Trophoblast cell (in vitro differentiated cells and primary cell): ENCODE results near the gene SSH2.

Source experiments
- DNase-seq, 2 donors: peaks; one replicate each; pipeline ENCODE4 v3.0.0-alpha.2; 2016
- H2AFZ ChIP-seq: 2 replicates; pipeline ENCODE4 v1.6.1; 2013; ENCODE audit warnings: low read length, moderate library complexity, mild to moderate bottlenecking; ENCODE audit not compliant: insufficient read depth, poor library complexity
- H2AK5ac ChIP-seq: 2 replicates; pipeline ENCODE4 v1.6.1; 2013; ENCODE audit warnings: mild to moderate bottlenecking, low read length
- H2BK120ac ChIP-seq: 2 replicates; pipeline ENCODE4 v1.6.1; 2013; ENCODE audit warnings: low read length, mild to moderate bottlenecking, moderate library complexity; ENCODE audit not compliant: insufficient read depth, poor library complexity
- H2BK12ac ChIP-seq: 2 replicates; pipeline ENCODE4 v1.6.1; 2013; ENCODE audit warnings: mild to moderate bottlenecking, low read length, moderate library complexity
- H2BK5ac ChIP-seq: 2 replicates; pipeline ENCODE4 v1.6.1; 2013; ENCODE audit warnings: low read length, low read depth, moderate library complexity, mild to moderate bottlenecking; ENCODE audit not compliant: poor library complexity
- H3K14ac ChIP-seq: 2 replicates; pipeline ENCODE4 v1.6.1; 2013; ENCODE audit warnings: mild to moderate bottlenecking, low read length
- H3K18ac ChIP-seq: 2 replicates; pipeline ENCODE4 v1.6.1; 2013; ENCODE audit warnings: mild to moderate bottlenecking, low read length
- H3K23ac ChIP-seq: 2 replicates; pipeline ENCODE4 v1.6.1; 2013; ENCODE audit warnings: low read length
- H3K27ac ChIP-seq: 2 replicates; pipeline ENCODE4 v1.5.1; 2013; ENCODE audit warnings: low read depth, mild to moderate bottlenecking, inconsistent platforms, low read length, moderate library complexity
- H3K27me3 ChIP-seq: 2 replicates; pipeline ENCODE4 v1.6.1; 2013; ENCODE audit warnings: inconsistent platforms, mild to moderate bottlenecking, low read length, moderate library complexity; ENCODE audit not compliant: insufficient read depth
- H3K36me3 ChIP-seq, 2 experiments: 1 replicate in 1 of 2; 2 replicates in 1 of 2; pipeline ENCODE4 v1.6.1; 2013; ENCODE audit warnings: low read length in 2 of 2, mild to moderate bottlenecking in 2 of 2, moderate library complexity in 1 of 2; ENCODE audit not compliant: insufficient read depth in 2 of 2, control insufficient read depth in 1 of 2
- H3K4ac ChIP-seq: 2 replicates; pipeline ENCODE4 v1.6.1; 2013; ENCODE audit warnings: low read depth, mild to moderate bottlenecking, low read length, moderate library complexity
- H3K4me1 ChIP-seq, 2 experiments: 1 replicate in 1 of 2; 2 replicates in 1 of 2; pipeline ENCODE4 v1.6.1; 2013; ENCODE audit warnings: low read length in 2 of 2, mild to moderate bottlenecking in 2 of 2, moderate library complexity in 1 of 2; ENCODE audit not compliant: insufficient read depth in 2 of 2, control insufficient read depth in 1 of 2
- H3K4me2 ChIP-seq: 2 replicates; pipeline ENCODE4 v1.6.1; 2013; ENCODE audit warnings: inconsistent platforms, mild to moderate bottlenecking, low read length, moderate library complexity
- H3K4me3 ChIP-seq: 2 replicates; pipeline ENCODE4 v1.5.1; 2013; ENCODE audit warnings: mild to moderate bottlenecking, low read depth, low read length, inconsistent platforms
- H3K79me1 ChIP-seq: one replicate; pipeline ENCODE4 v1.6.1; 2013; ENCODE audit warnings: low read length
- H3K79me2 ChIP-seq: 2 replicates; pipeline ENCODE4 v1.6.1; 2013; ENCODE audit warnings: low read length, mild to moderate bottlenecking; ENCODE audit not compliant: control insufficient read depth, insufficient read depth, poor library complexity
- H3K9ac ChIP-seq: 2 replicates; pipeline ENCODE4 v1.6.1; 2013; ENCODE audit warnings: mild to moderate bottlenecking, low read length
- H3K9me3 ChIP-seq: 2 replicates; pipeline ENCODE4 v1.6.1; 2013; ENCODE audit warnings: low read depth, mild to moderate bottlenecking, control low read depth, inconsistent platforms, low read length; ENCODE audit not compliant: insufficient read depth
- H4K12ac ChIP-seq: 2 replicates; pipeline ENCODE4 v1.6.1; 2013; ENCODE audit warnings: low read depth, mild to moderate bottlenecking, low read length, moderate library complexity
- H4K8ac ChIP-seq: 2 replicates; pipeline ENCODE4 v1.6.1; 2013; ENCODE audit warnings: low read depth, mild to moderate bottlenecking, low read length, moderate library complexity
- H4K91ac ChIP-seq: one replicate; pipeline ENCODE4 v1.6.1; 2013; ENCODE audit warnings: low read depth, mild to moderate bottlenecking, low read length, moderate library complexity
- WGBS: extraction: QIAGEN DNeasy Blood & Tissue Kit; methylation state at CpG from one replicate; pipeline ENCODE4 v1.1.7; 2013; ENCODE audit warnings: missing lambda C conversion rate; ENCODE audit not compliant: insufficient read length, insufficient coverage; ENCODE audit errors: extremely low coverage; 5-methylcytosine and 5-hydroxymethylcytosine counted together

SSH2 gene

DNA sequence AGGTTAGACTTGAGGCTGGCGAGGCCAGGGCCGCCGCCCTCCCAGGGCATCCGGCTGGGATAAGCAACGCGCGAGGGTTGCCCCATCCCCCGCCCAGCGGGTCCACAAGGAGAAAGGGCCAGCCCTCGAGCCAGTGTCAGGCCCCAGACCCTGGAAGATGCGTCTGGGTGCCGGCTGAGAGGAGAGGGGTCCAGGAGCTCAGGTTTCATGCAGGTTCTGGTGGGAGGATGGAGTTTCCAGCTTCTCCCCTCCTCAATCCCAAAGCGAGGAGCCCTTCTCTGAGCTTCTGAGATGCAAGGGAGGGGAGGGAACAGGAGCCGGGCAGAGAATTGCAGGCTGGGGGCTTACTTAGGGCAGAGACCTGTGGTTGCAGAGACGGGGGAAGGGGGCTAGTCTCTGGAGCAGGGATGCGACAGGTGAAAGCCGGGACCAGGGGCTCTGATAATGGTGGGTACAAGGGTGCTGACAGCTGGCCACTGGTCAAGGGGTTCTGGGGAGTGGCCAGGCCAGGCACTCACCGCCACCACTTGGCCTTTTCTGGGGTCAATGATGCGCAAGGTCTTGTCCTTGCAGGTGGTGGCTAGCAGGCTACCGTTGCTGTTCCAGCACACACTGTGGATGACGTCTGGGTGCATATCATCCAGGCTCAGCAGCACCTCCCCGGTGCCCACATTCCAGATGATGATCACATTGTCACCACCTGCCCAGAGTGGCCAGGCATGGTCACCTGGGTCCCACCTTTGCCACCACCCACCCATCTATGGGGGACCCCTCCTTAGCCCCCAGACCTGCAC lies 311.6 kb downstream of the SSH2 start:
- Histone ChIP-seq H3K27me3 (peaks cover 16% of the 10 kb centered on the region), H3K79me2 (peaks cover 3% of the 10 kb centered on the region), H4K8ac (no peak overlapping the region), H3K27ac (no peak overlapping the region), H3K23ac (no peak overlapping the region), H2BK120ac (no peak overlapping the region), H4K91ac (no peak overlapping the region), H3K18ac (no peak overlapping the region), H2BK5ac (no peak overlapping the region), H4K12ac (no peak overlapping the region), H2AK5ac (peak overlapping the region; percentile 7), H3K9me3 (peaks cover 5% of the 10 kb centered on the region), H3K4me1 (peaks cover 45 to 61% of the 10 kb centered on the region in 2 experiments), H2AFZ (peak overlapping the region; percentile 46), H3K9ac (no peak overlapping the region), H3K14ac (no peak overlapping the region), H3K4me2 (peak overlapping the region; percentile 63), H3K36me3 (no peaks in the 10 kb centered on the region), H3K4ac (no peak overlapping the region), H3K79me1 (peaks cover 17% of the 10 kb centered on the region), H3K4me3 (no peak overlapping the region), H2BK12ac (peak overlapping the region; percentile 38)
- no CpG with 5 or more reads among the region's 22 CpGs for WGBS
- DNase-seq = no peak

DNA sequence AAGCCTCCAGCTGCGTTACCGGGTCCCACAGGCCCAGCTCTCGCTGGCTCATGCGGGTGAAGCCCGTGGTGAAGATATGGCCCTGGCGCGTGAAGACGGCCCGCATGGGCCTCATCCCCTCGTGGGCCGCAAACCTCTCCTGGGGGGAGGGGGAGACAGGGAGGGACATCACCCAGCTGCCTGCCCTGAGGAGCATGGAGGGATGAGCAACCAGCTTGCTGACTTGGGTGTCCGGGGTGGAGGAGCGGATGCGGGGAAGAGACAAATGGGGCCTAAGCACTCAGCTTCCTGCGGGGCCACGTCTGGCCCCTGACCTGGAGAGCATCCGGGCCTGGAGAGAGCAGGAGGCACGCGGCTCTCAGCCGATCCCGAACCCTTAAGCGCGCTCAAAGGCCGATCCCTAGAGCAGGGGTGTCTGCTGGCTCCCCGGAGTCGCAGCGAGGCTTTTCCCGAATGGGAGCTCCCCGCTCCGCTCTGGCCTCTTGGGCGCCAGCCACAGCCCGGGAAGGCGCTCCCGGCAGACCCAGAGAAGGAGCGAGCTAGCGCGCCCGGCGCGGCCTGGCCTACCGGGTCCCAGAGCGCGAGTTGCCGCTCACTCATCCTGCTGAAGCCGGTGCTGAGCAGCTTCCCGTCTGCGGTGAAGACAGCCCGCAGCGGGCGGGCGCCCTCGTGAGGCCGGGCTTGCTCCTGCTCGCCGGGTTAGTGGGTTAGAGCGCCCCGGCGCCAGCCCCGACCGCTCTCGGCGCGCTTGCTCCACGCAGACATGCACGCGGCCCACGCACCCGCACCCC lies 312.4 kb downstream of the SSH2 start:
- peak overlapping the region; percentile 63 for H3K4me2 ChIP-seq
- H3K9me3 ChIP-seq = peaks cover 9% of the 10 kb centered on the region
- peak overlapping the region; percentile 21 for H4K91ac ChIP-seq
- no peak overlapping the region for H3K18ac ChIP-seq
- H3K36me3 ChIP-seq = no peaks in the 10 kb centered on the region
- H2BK120ac ChIP-seq = peak overlapping the region; percentile 7
- H2BK5ac ChIP-seq = no peak overlapping the region
- peak overlapping the region; percentile 20 for H3K4me3 ChIP-seq
- H4K8ac ChIP-seq = peak overlapping the region; percentile 3
- H2AFZ ChIP-seq = peak overlapping the region; percentile 47
- no CpG with 5 or more reads among the region's 68 CpGs for WGBS
- H3K9ac ChIP-seq = no peak overlapping the region
- peak overlapping the region; percentile 47 for H4K12ac ChIP-seq
- DNase-seq = peak; percentile 78
- peaks cover 3% of the 10 kb centered on the region for H3K79me2 ChIP-seq
- H3K27me3 ChIP-seq = peaks cover 16% of the 10 kb centered on the region
- H3K23ac ChIP-seq = no peak overlapping the region
- H3K79me1 ChIP-seq = peaks cover 12% of the 10 kb centered on the region
- peak overlapping the region; percentile 38 for H2BK12ac ChIP-seq
- peak overlapping the region; percentile 44 for H3K14ac ChIP-seq
- H2AK5ac ChIP-seq = no peak overlapping the region
- no peak overlapping the region for H3K27ac ChIP-seq
- H3K4ac ChIP-seq = no peak overlapping the region
- H3K4me1 ChIP-seq = peaks cover 40 to 58% of the 10 kb centered on the region in 2 experiments

DNA sequence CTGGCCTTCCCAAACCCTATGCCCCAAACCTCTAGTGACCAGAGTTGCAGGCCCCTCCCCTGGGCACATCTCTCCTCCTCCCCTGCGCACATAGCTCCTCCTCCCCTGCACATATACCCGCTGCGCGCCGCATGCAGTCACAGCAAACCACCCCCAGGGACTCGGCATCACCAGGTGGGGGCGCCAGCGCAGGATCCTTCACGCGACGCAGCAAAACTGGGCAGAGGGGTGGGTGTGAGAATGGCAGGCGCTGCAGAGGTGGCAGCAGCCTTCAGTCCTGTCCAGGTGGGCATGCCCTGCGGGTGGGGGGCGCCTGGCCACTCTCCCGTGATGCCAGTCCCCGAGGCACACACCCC lies 312.9 kb downstream of the SSH2 start:
- Histone ChIP-seq H3K36me3 (no peaks in the 10 kb centered on the region), H3K79me1 (peaks cover 8% of the 10 kb centered on the region), H3K4ac (no peak overlapping the region), H2BK5ac (no peak overlapping the region), H3K14ac (no peak overlapping the region), H3K27ac (no peak overlapping the region), H2AK5ac (no peak overlapping the region), H4K12ac (no peak overlapping the region), H3K4me3 (peak overlapping the region; percentile 20), H2BK120ac (no peak overlapping the region), H3K18ac (no peak overlapping the region), H3K4me2 (peak overlapping the region; percentile 63), H3K9me3 (peaks cover 13% of the 10 kb centered on the region), H2BK12ac (no peak overlapping the region), H3K9ac (no peak overlapping the region), H3K79me2 (no peaks in the 10 kb centered on the region), H3K23ac (no peak overlapping the region), H2AFZ (no peak overlapping the region), H4K91ac (no peak overlapping the region), H3K27me3 (peaks cover 16% of the 10 kb centered on the region), H4K8ac (no peak overlapping the region), H3K4me1 (peaks cover 40 to 53% of the 10 kb centered on the region in 2 experiments)
- DNase-seq = peak; percentile 76 to 85
- no CpG with 5 or more reads among the region's 16 CpGs for WGBS

DNA sequence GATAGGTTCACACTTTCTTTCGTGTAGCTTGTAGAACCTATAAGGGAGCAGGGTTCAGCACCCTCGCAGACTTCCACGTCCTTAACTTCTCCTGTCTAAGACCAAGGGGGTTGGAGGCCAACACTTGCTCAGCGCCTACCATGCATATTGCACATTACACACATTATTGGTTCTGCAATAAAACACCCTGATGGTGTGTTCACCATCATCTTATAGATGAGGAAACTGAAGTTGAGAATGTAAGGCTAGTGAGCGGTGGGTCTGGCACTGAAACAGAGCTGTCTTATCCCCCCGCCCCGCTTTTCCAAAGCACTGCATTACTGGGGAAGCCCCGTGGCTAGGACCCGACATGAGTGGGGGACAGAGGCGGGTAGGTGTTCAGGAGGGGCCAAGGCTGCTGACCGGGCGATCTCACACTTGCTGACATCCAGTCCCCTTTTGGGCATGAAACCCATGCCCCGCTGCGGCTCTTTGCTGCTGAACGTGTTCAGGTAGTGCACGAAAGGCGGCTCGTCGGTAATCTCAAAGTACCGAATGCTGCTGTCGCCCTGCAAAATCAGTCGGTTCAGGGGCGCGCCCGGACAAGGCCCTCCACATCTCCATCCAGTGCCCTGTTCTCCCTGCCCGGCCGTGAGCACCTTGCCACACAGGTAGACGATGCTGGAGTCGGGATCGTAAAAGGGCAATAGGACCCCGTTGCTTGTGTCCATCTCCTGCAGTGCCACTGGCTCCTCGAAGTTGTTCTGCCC lies 313.6 kb downstream of the SSH2 start:
- Histone ChIP-seq H3K4me2 (peak overlapping the region; percentile 77), H3K4me3 (no peak overlapping the region), H3K4ac (no peak overlapping the region), H3K27ac (no peak overlapping the region), H2AFZ (no peak overlapping the region), H3K9ac (no peak overlapping the region), H2BK5ac (no peak overlapping the region), H3K36me3 (no peaks in the 10 kb centered on the region), H4K8ac (no peak overlapping the region), H3K18ac (no peak overlapping the region), H2BK120ac (no peak overlapping the region), H3K79me1 (peaks cover 8% of the 10 kb centered on the region), H3K23ac (no peak overlapping the region), H3K14ac (no peak overlapping the region), H3K27me3 (peaks cover 16% of the 10 kb centered on the region), H3K9me3 (peaks cover 16% of the 10 kb centered on the region), H3K79me2 (no peaks in the 10 kb centered on the region), H4K12ac (no peak overlapping the region), H4K91ac (no peak overlapping the region), H3K4me1 (peaks cover 35 to 48% of the 10 kb centered on the region in 2 experiments), H2BK12ac (no peak overlapping the region), H2AK5ac (no peak overlapping the region)
- DNase-seq = peak in 1 of 2 donors; percentile 51
- WGBS = no CpG with 5 or more reads among the region's 32 CpGs
